ENCODE measurements around the gene RNF150. TPM values are rescaled to one million over a fixed set of nuclear protein-coding genes. Genes with fewer than 3 reads are reported as not detected.

The RNF150 gene
- total RNA-seq, 1 experiment from 2014 or later, result 1.1 TPM

DNA sequence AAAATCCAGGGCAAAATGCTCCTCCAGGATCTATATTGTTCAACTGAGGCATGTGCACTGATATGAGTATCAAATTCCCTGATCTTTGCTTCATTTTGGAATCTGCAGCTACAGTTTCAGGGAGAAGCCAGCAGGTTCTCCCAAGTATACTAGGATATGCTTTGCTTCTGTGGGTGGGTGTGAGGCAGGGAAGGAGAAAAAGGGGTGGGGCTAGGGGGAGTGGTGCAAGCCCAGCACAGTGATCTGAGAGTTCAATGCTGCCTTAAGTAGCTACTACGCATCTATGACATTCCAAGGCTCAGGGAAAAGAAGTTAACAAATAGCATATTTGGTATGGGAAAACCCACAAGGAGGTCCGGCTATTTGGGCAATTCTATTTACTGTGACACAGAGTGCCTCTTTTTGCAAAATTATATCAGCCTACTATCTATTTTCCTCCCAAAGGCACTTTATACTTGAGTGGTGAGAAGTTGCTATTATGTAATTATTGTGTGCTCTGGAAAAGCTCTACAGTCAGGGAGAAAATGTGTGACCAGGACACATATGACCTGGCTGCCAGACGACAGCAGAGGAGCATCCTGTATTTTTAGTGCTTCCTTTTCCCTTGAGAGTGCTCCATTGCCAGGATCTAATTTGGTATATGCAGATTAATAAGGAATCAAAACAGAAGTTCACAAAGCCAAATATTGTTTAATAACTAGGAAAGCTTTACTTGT lies 162.0 kb downstream of the RNF150 start:
- DNase-seq, result no peak
- Histone ChIP-seq H3K36me3 (replicated peaks; ENCODE audit: control insufficient read depth, insufficient read depth, low read length) (no peaks in the 10 kb centered on the region), H3K4me3 (ENCODE audit: insufficient read depth, low read depth, low read length) (no peak overlapping the region)

DNA sequence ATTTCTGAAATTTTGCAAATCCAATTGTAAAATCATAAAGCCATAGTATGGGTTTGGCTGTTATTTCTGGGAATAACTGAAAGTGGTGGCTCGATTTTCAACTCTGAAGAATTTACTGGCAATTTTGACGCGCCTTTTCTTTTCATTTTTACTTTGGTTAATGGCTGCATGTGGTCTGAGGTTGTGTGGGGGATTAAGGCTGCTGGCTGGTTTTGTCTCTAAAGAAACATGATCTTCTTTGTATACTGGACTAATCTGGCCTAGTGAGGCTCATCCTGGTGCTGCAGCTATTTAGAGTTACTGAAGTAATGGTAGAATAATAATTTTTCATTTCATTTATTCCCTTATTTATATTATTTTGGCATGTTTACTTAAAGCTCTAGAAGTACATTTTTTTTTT lies 164.0 kb downstream of the RNF150 start:
- no peak for DNase-seq
- H3K4me3 ChIP-seq (ENCODE audit: insufficient read depth, low read depth, low read length), result no peak overlapping the region
- no peaks in the 10 kb centered on the region for H3K36me3 ChIP-seq (replicated peaks; ENCODE audit: control insufficient read depth, insufficient read depth, low read length)
- no peaks in the 10 kb centered on the region for H3K27me3 ChIP-seq (ENCODE audit: control insufficient read depth, insufficient read depth, low read length)

More for the DNA sequence above, 162.0 kb downstream of the RNF150 start:
- H3K27me3 ChIP-seq (ENCODE audit: control insufficient read depth, insufficient read depth, low read length), result no peaks in the 10 kb centered on the region

DNA sequence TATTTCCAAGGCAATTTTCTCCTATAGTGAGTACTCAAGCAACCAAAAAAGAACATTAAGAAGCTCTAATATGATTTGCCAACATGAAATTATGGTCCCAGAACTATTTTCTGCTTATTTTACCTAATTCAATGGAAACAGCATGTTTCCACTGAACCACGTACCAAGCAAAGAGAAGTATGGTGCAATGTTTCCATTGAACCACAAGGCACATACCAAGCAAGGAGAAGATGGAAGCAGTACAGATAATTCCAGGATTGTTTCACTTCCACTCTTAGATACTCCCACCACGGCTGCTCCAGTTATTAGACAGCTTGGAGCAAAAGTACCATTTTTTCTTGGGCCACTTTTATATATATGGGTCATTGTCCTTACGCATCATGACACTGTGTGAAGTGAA lies 164.9 kb downstream of the RNF150 start:
- H3K27me3 ChIP-seq (ENCODE audit: control insufficient read depth, insufficient read depth, low read length), result no peaks in the 10 kb centered on the region
- DNase-seq, result no peak

DNA sequence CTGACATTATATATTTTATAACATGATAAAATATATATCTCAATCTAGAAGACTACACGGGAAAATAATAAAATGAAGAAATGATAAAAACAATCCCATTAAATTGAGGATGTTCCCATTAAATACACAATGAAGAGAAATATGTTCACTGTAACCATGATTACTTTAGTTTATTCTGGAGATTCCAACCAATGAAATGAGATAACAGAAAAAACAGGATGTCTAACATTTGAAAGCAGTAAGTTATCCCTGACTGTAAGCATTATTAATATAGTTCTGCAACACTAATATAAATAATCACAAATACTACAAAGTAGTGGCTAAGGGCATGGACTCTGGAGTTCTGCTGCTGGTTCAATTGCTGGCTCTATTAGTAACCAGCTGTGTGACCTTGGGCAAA lies 169.4 kb downstream of the RNF150 start:
- Histone ChIP-seq H3K36me3 (replicated peaks; ENCODE audit: control insufficient read depth, insufficient read depth, low read length) (no peaks in the 10 kb centered on the region), H3K27me3 (ENCODE audit: control insufficient read depth, insufficient read depth, low read length) (no peaks in the 10 kb centered on the region), H3K4me3 (ENCODE audit: insufficient read depth, low read depth, low read length) (no peak overlapping the region)
- DNase-seq, result no peak

More for the DNA sequence above, 164.9 kb downstream of the RNF150 start:
- Histone ChIP-seq H3K36me3 (replicated peaks; ENCODE audit: control insufficient read depth, insufficient read depth, low read length) (no peaks in the 10 kb centered on the region), H3K4me3 (ENCODE audit: insufficient read depth, low read depth, low read length) (no peak overlapping the region)

DNA sequence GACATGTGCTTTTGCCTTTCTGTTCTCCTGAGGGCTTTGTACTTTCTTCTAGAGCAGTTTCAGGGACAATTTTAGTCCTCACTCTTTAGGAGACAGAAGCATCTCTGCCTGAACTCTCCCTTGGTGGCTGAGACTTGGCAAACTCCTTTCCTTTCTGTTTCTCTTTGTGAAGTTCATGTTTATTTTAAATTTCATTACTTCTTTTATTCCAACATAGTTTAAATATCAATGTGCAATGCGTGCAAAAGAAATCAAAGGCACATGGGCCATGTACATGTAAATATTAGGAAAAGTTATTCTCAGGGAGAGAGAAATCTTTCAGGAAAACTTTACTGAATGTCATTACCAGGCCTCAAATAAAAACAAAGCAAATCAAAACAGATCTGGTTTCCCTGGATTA lies 177.6 kb downstream of the RNF150 start:
- H3K36me3 ChIP-seq (replicated peaks; ENCODE audit: control insufficient read depth, insufficient read depth, low read length), result no peaks in the 10 kb centered on the region
- no peaks in the 10 kb centered on the region for H3K27me3 ChIP-seq (ENCODE audit: control insufficient read depth, insufficient read depth, low read length)
- no peak overlapping the region for H3K4me3 ChIP-seq (ENCODE audit: insufficient read depth, low read depth, low read length)
- no peak for DNase-seq

DNA sequence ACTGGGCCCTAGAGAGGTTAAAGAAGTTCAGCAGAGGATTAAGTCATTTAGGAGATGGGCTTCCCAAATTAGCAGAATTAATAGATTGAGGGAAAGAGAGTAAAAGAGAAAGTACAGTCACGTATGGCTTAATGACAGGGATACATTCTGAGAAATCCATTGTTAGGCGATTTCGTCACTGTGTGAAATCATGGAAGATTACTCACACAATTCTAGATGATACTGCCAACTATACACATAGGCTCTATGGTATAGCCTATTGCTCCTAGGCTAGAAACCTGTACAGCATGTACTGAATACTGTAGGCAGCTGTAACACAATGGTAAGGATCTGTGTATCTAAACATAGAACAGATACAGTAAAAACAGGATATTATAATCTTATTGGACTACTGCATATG lies 180.6 kb downstream of the RNF150 start:
- Histone ChIP-seq H3K4me3 (ENCODE audit: insufficient read depth, low read depth, low read length) (no peak overlapping the region), H3K27me3 (ENCODE audit: control insufficient read depth, insufficient read depth, low read length) (no peaks in the 10 kb centered on the region), H3K36me3 (replicated peaks; ENCODE audit: control insufficient read depth, insufficient read depth, low read length) (no peaks in the 10 kb centered on the region)
- DNase-seq, result no peak

DNA sequence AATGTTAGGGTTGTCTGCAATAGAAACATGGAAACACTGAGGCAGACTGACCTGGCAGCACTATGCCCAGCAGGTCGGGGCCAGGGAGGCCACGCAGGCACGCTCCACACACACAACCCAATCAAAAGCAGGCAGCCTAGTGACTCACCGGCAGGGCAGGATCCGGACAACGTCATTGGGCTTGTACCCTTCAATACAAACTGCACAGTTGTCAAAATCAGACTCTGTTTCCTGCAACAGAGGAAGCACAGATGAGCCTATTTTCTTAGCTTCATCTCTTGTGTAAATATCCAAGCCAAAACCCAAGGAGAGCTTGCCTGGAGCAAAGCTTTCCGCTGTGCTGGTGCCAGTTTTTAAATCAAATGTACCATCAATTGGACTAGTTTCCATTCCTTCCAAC lies 185.8 kb downstream of the RNF150 start:
- H3K36me3 ChIP-seq (replicated peaks; ENCODE audit: control insufficient read depth, insufficient read depth, low read length), result no peaks in the 10 kb centered on the region
- no peak overlapping the region for H3K4me3 ChIP-seq (ENCODE audit: insufficient read depth, low read depth, low read length)
- DNase-seq, result no peak
- H3K27me3 ChIP-seq (ENCODE audit: control insufficient read depth, insufficient read depth, low read length), result no peaks in the 10 kb centered on the region

DNA sequence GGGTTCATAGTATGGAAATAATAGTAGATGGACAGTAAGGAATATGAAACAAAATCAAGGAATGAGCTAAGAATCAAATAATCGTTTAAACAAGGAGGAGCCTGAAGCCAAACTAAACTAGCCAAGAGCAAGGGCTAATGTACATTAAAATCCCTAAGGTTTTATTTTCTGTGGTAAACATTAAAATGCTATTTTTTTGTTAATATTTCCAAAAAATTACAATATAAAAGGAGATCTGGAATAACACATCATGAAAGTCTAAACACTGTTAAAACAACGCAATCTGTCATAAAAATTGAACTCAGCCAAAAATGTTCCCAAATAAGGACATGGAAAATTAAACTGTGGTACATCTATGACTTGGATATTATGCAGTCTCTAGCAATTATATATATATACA lies 188.2 kb downstream of the RNF150 start:
- no peaks in the 10 kb centered on the region for H3K27me3 ChIP-seq (ENCODE audit: control insufficient read depth, insufficient read depth, low read length)
- H3K4me3 ChIP-seq (ENCODE audit: insufficient read depth, low read depth, low read length), result no peak overlapping the region
- no peak for DNase-seq
- H3K36me3 ChIP-seq (replicated peaks; ENCODE audit: control insufficient read depth, insufficient read depth, low read length), result no peaks in the 10 kb centered on the region

DNA sequence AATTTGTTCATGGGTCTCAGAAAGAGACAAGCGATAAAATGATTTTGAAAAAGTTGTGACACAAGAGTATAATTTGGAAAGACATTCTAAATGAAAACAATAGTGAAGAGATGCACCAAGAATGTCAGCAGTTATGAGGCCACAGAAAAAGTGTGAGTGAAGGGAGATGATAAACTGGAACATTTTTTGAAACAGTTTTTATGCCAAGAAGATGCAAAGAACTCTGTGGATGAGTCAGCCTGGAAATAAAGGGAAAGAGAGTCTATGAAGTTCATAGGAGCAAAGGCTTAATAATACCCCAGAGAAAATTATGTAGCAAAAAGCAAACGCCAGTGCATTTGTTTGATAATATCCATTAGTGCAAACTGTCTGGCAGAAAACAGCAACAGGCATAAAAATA lies 188.7 kb downstream of the RNF150 start:
- Histone ChIP-seq H3K36me3 (replicated peaks; ENCODE audit: control insufficient read depth, insufficient read depth, low read length) (no peaks in the 10 kb centered on the region), H3K4me3 (ENCODE audit: insufficient read depth, low read depth, low read length) (no peak overlapping the region), H3K27me3 (ENCODE audit: control insufficient read depth, insufficient read depth, low read length) (no peaks in the 10 kb centered on the region)
- no peak for DNase-seq

DNA sequence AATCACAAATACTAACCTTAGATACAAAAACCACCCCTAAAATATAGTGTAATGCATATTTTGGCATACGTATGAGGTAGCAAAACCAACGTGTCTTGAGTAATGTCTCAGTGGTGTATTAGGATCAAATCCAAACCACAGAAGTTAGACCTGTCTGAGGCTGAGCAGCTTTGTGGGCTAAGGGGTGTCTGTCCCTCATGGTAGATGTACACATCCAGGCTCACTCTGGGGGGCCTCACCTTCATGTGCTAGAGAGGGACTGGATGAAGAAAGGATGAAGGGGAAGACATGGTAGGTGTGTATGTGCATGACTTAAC lies 189.1 kb downstream of the RNF150 start:
- no peak for DNase-seq
- Histone ChIP-seq H3K36me3 (replicated peaks; ENCODE audit: control insufficient read depth, insufficient read depth, low read length) (no peaks in the 10 kb centered on the region), H3K27me3 (ENCODE audit: control insufficient read depth, insufficient read depth, low read length) (no peaks in the 10 kb centered on the region), H3K4me3 (ENCODE audit: insufficient read depth, low read depth, low read length) (no peak overlapping the region)

DNA sequence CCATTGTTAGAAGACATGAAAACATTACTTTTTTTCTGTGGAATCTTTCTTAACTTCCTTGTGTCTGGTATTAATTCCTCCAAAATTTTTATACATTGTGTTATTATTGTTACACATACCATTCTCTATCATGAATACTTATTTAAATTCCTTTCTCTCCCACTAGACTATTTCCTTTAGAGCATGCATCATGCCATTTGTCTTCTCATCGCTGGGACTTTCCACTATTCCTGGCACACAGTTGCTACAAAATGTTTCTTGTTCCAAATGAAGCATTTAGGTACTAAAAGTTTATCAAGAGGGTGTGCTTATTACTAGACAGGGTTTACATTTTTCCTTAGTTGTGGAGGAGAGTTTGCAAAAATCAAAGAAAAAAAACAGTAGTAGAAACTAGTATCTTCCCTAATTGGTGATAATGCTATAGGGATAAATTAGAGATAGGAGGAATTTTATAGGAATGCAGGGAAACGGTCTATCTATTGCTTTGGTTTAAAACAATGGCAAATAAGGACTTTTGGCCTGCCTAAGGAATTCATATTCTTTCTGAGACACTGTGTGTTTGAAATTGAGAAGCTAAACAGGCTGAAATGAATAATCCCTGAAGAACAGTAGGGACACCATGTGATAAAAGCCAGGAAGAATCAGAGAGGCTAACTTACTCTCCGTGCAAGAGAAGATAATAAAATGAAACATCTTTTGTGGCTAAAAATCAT lies 189.6 kb downstream of the RNF150 start:
- DNase-seq, result no peak
- Histone ChIP-seq H3K36me3 (replicated peaks; ENCODE audit: control insufficient read depth, insufficient read depth, low read length) (no peaks in the 10 kb centered on the region), H3K27me3 (ENCODE audit: control insufficient read depth, insufficient read depth, low read length) (no peaks in the 10 kb centered on the region), H3K4me3 (ENCODE audit: insufficient read depth, low read depth, low read length) (no peak overlapping the region)

DNA sequence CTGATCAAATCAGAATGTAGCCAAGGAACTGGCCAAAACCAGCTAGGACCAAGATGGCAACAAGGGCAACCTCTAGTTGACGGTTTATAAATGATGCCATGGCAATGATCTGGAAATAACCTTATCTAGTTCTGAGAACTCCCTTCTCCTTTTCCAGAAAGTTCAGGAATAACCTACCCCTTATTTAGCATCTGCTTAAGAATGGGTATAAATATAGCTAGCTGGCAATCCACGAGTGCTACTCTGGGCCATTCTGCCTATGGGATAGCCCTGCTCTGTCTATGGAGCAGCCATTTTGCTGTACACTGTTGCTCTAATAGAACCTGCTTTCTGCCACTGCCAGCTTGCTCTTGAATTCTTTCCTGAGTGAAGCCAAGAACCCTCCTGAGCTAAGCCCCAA lies 192.7 kb downstream of the RNF150 start:
- no peak for DNase-seq
- Histone ChIP-seq H3K36me3 (replicated peaks; ENCODE audit: control insufficient read depth, insufficient read depth, low read length) (no peaks in the 10 kb centered on the region), H3K4me3 (ENCODE audit: insufficient read depth, low read depth, low read length) (no peak overlapping the region), H3K27me3 (ENCODE audit: control insufficient read depth, insufficient read depth, low read length) (no peaks in the 10 kb centered on the region)

DNA sequence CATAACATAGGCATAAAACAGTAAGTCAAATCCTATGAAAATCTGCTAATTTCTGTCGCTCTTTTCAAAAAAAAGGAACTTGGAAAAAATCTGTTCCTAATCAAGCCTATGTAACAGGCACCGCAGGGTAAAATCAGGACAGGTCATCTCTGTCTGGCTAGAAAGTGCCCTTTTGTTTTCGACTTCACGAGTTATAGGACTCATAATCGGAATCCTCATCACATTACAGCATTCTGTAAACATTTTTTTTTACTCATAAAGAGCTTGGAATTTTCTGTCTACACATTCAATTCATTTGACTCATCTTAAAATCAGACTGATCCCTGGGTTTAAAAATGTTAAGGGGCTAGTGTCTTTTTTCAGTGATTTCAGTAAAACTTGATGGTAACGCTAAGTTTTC lies 195.4 kb downstream of the RNF150 start:
- no peak for DNase-seq
- H3K4me3 ChIP-seq (ENCODE audit: insufficient read depth, low read depth, low read length), result no peak overlapping the region
- H3K36me3 ChIP-seq (replicated peaks; ENCODE audit: control insufficient read depth, insufficient read depth, low read length), result no peaks in the 10 kb centered on the region
- H3K27me3 ChIP-seq (ENCODE audit: control insufficient read depth, insufficient read depth, low read length), result no peaks in the 10 kb centered on the region

DNA sequence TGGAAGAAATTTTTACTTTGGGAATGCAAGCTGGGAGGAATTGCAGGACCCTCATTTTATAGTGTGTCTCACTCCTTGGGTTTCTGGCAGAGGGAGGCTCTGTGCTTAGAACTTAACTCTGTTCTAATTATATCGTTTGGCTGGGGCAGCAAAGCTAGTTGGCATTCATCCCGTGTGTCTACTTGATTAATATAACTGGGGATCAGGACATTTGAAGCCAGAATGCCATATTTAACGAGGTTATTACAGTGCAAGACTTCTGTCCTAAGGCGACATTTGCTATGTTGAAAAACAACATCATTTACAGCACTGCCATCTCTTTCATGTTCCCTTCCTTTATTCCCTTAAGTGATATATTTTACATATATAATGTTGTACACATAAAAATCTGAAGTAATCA lies 198.0 kb downstream of the RNF150 start:
- no peaks in the 10 kb centered on the region for H3K27me3 ChIP-seq (ENCODE audit: control insufficient read depth, insufficient read depth, low read length)
- no peak overlapping the region for H3K4me3 ChIP-seq (ENCODE audit: insufficient read depth, low read depth, low read length)
- H3K36me3 ChIP-seq (replicated peaks; ENCODE audit: control insufficient read depth, insufficient read depth, low read length), result no peaks in the 10 kb centered on the region
- DNase-seq, result no peak

DNA sequence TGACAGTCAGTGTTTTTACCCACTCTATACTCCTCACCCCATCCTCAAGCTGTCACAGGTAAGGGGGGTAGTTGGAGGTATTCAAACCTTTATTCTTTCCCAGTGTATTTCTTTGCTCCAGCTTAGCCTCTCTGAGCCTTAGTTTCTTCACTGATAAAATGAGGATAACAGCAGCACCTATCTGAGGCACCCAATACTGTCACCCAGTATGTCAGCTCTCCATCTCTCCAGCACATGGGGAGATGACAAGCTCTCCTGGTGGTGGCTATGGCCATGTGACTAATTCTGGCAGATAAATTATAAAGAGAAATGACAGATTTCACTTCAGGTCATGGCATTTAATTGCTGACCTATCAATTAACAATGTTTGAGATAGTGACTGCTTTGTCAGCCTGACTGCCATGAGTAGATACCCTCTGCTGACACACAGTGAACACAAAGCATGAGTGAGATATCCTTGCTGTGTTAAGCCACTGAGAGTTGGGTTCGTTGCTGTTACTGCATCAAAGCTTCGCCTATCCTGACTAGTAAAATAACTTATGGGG lies 200.7 kb downstream of the RNF150 start:
- H3K36me3 ChIP-seq (replicated peaks; ENCODE audit: control insufficient read depth, insufficient read depth, low read length), result no peaks in the 10 kb centered on the region
- H3K4me3 ChIP-seq (ENCODE audit: insufficient read depth, low read depth, low read length), result no peak overlapping the region
- no peaks in the 10 kb centered on the region for H3K27me3 ChIP-seq (ENCODE audit: control insufficient read depth, insufficient read depth, low read length)

More for the DNA sequence above, 200.7 kb downstream of the RNF150 start:
- DNase-seq, result no peak

Data from H7 (cell line).